Measurements from ENCODE around the gene C16orf54.
"Not testable (repeated sequence)": the region's sequence is repeated elsewhere in the genome, so short reads cannot be mapped to it uniquely, and the experiment has no call there.

Gene C16orf54

GRCh38 chr16:29745853-29746345, at the start of gene C16orf54:
Gene C16orf54, minus strand, starts transcription at chr16:29745990. Its CDS starts 1,039 bp downstream, at chr16:29744951.
- DNase-seq, result no peak

- no peak for DNase-seq
Measured at GRCh38 chr16:29794231-29794710, 48.5 kb upstream of the C16orf54 start.

- not testable (repeated sequence) for DNase-seq
Measured at GRCh38 chr16:29793153-29793552, 47.4 kb upstream of the C16orf54 start.

- no peak for DNase-seq
Measured at GRCh38 chr16:29791845-29792807, 46.3 kb upstream of the C16orf54 start.

- no peak for DNase-seq
Measured at GRCh38 chr16:29790949-29791844, 45.4 kb upstream of the C16orf54 start.

- DNase-seq, result peak; percentile 99
Measured at GRCh38 chr16:29790183-29790948, 44.6 kb upstream of the C16orf54 start, which contains the start of gene KIF22. Gene KIF22, plus strand, starts transcription at chr16:29790751. Its CDS starts 9 bp downstream, at chr16:29790760.

GRCh38 chr16:29789775-29790182, 44.0 kb upstream of the C16orf54 start:
- no peak for DNase-seq

GRCh38 chr16:29787155-29787554, 41.4 kb upstream of the C16orf54 start:
- DNase-seq, result not testable (repeated sequence)

GRCh38 chr16:29784901-29785500, 39.2 kb upstream of the C16orf54 start:
- DNase-seq, result no peak

GRCh38 chr16:29784157-29784556, 38.4 kb upstream of the C16orf54 start:
- DNase-seq, result no peak

- DNase-seq, result not testable (repeated sequence)
Measured at GRCh38 chr16:29783094-29783953, 37.5 kb upstream of the C16orf54 start.

- no peak for DNase-seq
Measured at GRCh38 chr16:29779474-29779873, 33.7 kb upstream of the C16orf54 start.

GRCh38 chr16:29777576-29778350, 32.0 kb upstream of the C16orf54 start, which contains the start of gene ZG16:
Gene ZG16, plus strand, starts transcription at chr16:29778256. Its CDS starts 1,011 bp downstream, at chr16:29779267.
- DNase-seq, result no peak

GRCh38 chr16:29775742-29776408, 30.1 kb upstream of the C16orf54 start:
- DNase-seq, result no peak

- DNase-seq, result no peak
Measured at GRCh38 chr16:29774730-29775129, 28.9 kb upstream of the C16orf54 start.

- not testable (repeated sequence) for DNase-seq
Measured at GRCh38 chr16:29772330-29772729, 26.5 kb upstream of the C16orf54 start.

GRCh38 chr16:29770250-29770929, 24.6 kb upstream of the C16orf54 start:
- no peak for DNase-seq

- no peak for DNase-seq
Measured at GRCh38 chr16:29769507-29769906, 23.7 kb upstream of the C16orf54 start.
